H1 (cell line): ENCODE results near the gene P2RX7. TPM values are rescaled to one million over a fixed set of nuclear protein-coding genes. Genes with fewer than 3 reads are reported as not detected.

Source experiments
- CTCF ChIA-PET: fragments of 300-600 bp; sonication (Branson Sonifier 250); formaldehyde crosslinking; loops from one replicate; lab custom pipeline; 2021; ENCODE audit not compliant: partially characterized antibody; lab: Charles Lee
- POLR2A ChIA-PET: fragments of 300-600 bp; sonication (Branson Sonifier 250); formaldehyde crosslinking; loops from one replicate; lab custom pipeline; 2021; ENCODE audit warnings: inconsistent platforms; ENCODE audit not compliant: partially characterized antibody; lab: Charles Lee
- DNase-seq, 2 experiments: peaks; one replicate each; pipeline versions ENCODE4 v3.0.0 to v3.0.0-alpha.2; 2010 to 2022; ENCODE audit warnings: low spot score in 2 of 2, low read depth in 1 of 2, mixed read lengths in 1 of 2
- FAIRE-seq: peaks from 2 replicates; lab custom pipeline; 2011; peaks lifted over from hg19 to GRCh38; lab: Jason Lieb, UNC
- H2AFZ ChIP-seq: 2 replicates; pipeline ENCODE4 v1.8.1; 2012; ENCODE audit warnings: low read length, inconsistent platforms
- H2AK5ac ChIP-seq: 2 replicates; pipeline ENCODE4 v1.6.1; 2013; ENCODE audit warnings: low read depth, low read length
- H2BK120ac ChIP-seq: replicated peaks from 2 replicates; pipeline ENCODE3; 2013; ENCODE audit warnings: low read depth, low read length, inconsistent platforms
- H2BK12ac ChIP-seq: 2 replicates; pipeline ENCODE4 v1.6.1; 2013; ENCODE audit warnings: low read depth, low read length
- H2BK15ac ChIP-seq: 2 replicates; pipeline ENCODE4 v1.6.1; 2013; ENCODE audit warnings: low read length
- H2BK20ac ChIP-seq: 2 replicates; pipeline ENCODE4 v1.6.1; 2013; ENCODE audit warnings: low read length
- H2BK5ac ChIP-seq: 2 replicates; pipeline ENCODE4 v1.6.1; 2013; ENCODE audit warnings: low read depth, low read length
- H3K14ac ChIP-seq: 2 replicates; pipeline ENCODE4 v1.6.1; 2013; ENCODE audit warnings: inconsistent platforms; ENCODE audit not compliant: insufficient read length
- H3K18ac ChIP-seq: 2 replicates; pipeline ENCODE4 v1.6.1; 2013; ENCODE audit warnings: low read length; ENCODE audit errors: extremely low read depth
- H3K23ac ChIP-seq: 2 replicates; pipeline ENCODE4 v1.6.1; 2013; ENCODE audit warnings: inconsistent platforms; ENCODE audit not compliant: insufficient read length
- H3K23me2 ChIP-seq: 2 replicates; pipeline ENCODE4 v1.6.1; 2013; ENCODE audit warnings: low read depth, low read length
- H3K27ac ChIP-seq: 2 replicates; pipeline ENCODE4 v1.6.1; 2011; ENCODE audit warnings: low read depth, low read length, inconsistent platforms
- H3K27me3 ChIP-seq, 4 experiments: replicated peaks in 1 of 4; 1 replicate in 1 of 4; 2 replicates in 3 of 4; pipeline versions ENCODE4 v1.6.1 to v1.8.1; 2011 to 2013; ENCODE audit warnings: low read length in 3 of 4, mild to moderate bottlenecking in 3 of 4, inconsistent platforms in 2 of 4, mixed read lengths in 2 of 4, moderate library complexity in 1 of 4; ENCODE audit not compliant: control insufficient read depth in 3 of 4, insufficient read depth in 3 of 4; ENCODE audit errors: extremely low read depth in 1 of 4
- H3K36me3 ChIP-seq, 4 experiments: 2 replicates each; pipeline versions ENCODE4 v1.6.1 to v1.8.1; 2011 to 2013; ENCODE audit warnings: mild to moderate bottlenecking in 4 of 4, low read length in 3 of 4, moderate library complexity in 2 of 4, control low read depth in 1 of 4, inconsistent platforms in 1 of 4; ENCODE audit not compliant: insufficient read depth in 4 of 4, control insufficient read depth in 2 of 4
- H3K4ac ChIP-seq: replicated peaks from 2 replicates; pipeline ENCODE3; 2013; ENCODE audit warnings: low read length, low read depth, mixed read lengths, inconsistent platforms; ENCODE audit not compliant: insufficient read length
- H3K4me1 ChIP-seq, 4 experiments: replicated peaks in 1 of 4; 1 replicate in 1 of 4; 2 replicates in 3 of 4; pipeline versions ENCODE4 v1.6.1 to v1.8.1; 2011 to 2013; ENCODE audit warnings: low read length in 3 of 4, inconsistent platforms in 2 of 4, mixed read lengths in 1 of 4; ENCODE audit not compliant: insufficient read depth in 4 of 4, control insufficient read depth in 3 of 4
- H3K4me2 ChIP-seq, 2 experiments: 2 replicates each; pipeline versions ENCODE4 v1.6.1 to v1.8.1; 2011 to 2013; ENCODE audit warnings: low read depth in 2 of 2, low read length in 2 of 2, control low read depth in 1 of 2, inconsistent platforms in 1 of 2, mild to moderate bottlenecking in 1 of 2; ENCODE audit not compliant: insufficient read depth in 1 of 2
- H3K4me3 ChIP-seq, 4 experiments: fragments of 200-600, 300-600 bp in 1 of 4; sonication (generic), shearing (Covaris generic), sonication (Bioruptor Twin) in 1 of 4; 2 replicates each; pipeline versions ENCODE4 v1.5.1 to v1.8.1; 2011 to 2016; ENCODE audit warnings: low read length in 4 of 4, low read depth in 3 of 4, control low read depth in 2 of 4, inconsistent platforms in 2 of 4, mild to moderate bottlenecking in 2 of 4, mixed read lengths in 1 of 4, moderate library complexity in 1 of 4; ENCODE audit not compliant: insufficient read depth in 2 of 4; ENCODE audit errors: extremely low read depth in 1 of 4
- H3K56ac ChIP-seq: replicated peaks from 2 replicates; pipeline ENCODE3; 2013; ENCODE audit warnings: low read depth, mild to moderate bottlenecking, mixed read lengths, low read length, inconsistent platforms; ENCODE audit not compliant: insufficient read length
- H3K79me1 ChIP-seq: 2 replicates; pipeline ENCODE4 v1.6.1; 2013; ENCODE audit warnings: low read depth, low read length, control low read depth
- H3K79me2 ChIP-seq, 2 experiments: 2 replicates each; pipeline versions ENCODE4 v1.6.1 to v1.8.1; 2012 to 2013; ENCODE audit warnings: low read length in 2 of 2, mild to moderate bottlenecking in 2 of 2, inconsistent platforms in 1 of 2; ENCODE audit not compliant: insufficient read depth in 2 of 2, control insufficient read depth in 1 of 2
- H3K9ac ChIP-seq, 4 experiments: replicated peaks in 1 of 4; 1 replicate in 1 of 4; 2 replicates in 3 of 4; pipeline versions ENCODE4 v1.6.1 to v1.8.1; 2011 to 2013; ENCODE audit warnings: low read depth in 3 of 4, low read length in 3 of 4, control low read depth in 2 of 4, mild to moderate bottlenecking in 2 of 4, moderate library complexity in 2 of 4, inconsistent platforms in 1 of 4; ENCODE audit errors: extremely low read depth in 1 of 4
- H3K9me3 ChIP-seq, 2 experiments: 2 replicates each; pipeline versions ENCODE4 v1.6.1 to v1.8.1; 2012 to 2013; ENCODE audit warnings: mild to moderate bottlenecking in 2 of 2, moderate library complexity in 2 of 2, control low read depth in 1 of 2, inconsistent platforms in 1 of 2, low read depth in 1 of 2, low read length in 1 of 2, mixed read lengths in 1 of 2; ENCODE audit not compliant: insufficient read depth in 2 of 2
- H4K20me1 ChIP-seq, 2 experiments: replicated peaks in 1 of 2; 2 replicates each; pipeline versions ENCODE3 to v1.8.1; 2011 to 2013; ENCODE audit warnings: inconsistent platforms in 2 of 2, low read length in 2 of 2, mild to moderate bottlenecking in 1 of 2; ENCODE audit not compliant: insufficient read depth in 2 of 2, control insufficient read depth in 1 of 2
- H4K5ac ChIP-seq: 2 replicates; pipeline ENCODE4 v1.6.1; 2013; ENCODE audit warnings: low read length, low read depth, mixed read lengths, inconsistent platforms; ENCODE audit not compliant: insufficient read length
- H4K8ac ChIP-seq: 2 replicates; pipeline ENCODE4 v1.8.0; 2013; ENCODE audit warnings: mild to moderate bottlenecking, moderate library complexity, low read length, inconsistent platforms; ENCODE audit not compliant: insufficient read depth; ENCODE audit errors: extremely low read depth
- H4K91ac ChIP-seq: replicated peaks from 2 replicates; pipeline ENCODE3; 2013; ENCODE audit warnings: low read length, mixed read lengths, inconsistent platforms; ENCODE audit not compliant: insufficient read length
- ASH2L ChIP-seq: fragments of 200-600, 300-600 bp; sonication (generic); IDR thresholded peaks from one replicate; pipeline ENCODE4 v1.7.1; 2017; ENCODE audit warnings: low read length
- CTCF ChIP-seq, 3 experiments: IDR thresholded peaks; 1 replicate in 2 of 3; 2 replicates in 1 of 3; pipeline versions ENCODE4 v1.5.1 to v1.6.1; 2011; ENCODE audit warnings: low read length in 3 of 3, mild to moderate bottlenecking in 3 of 3, inconsistent platforms in 2 of 3, low read depth in 1 of 3, moderate library complexity in 1 of 3; ENCODE audit not compliant: insufficient read depth in 1 of 3; ENCODE audit errors: control extremely low read depth in 1 of 3
- HDAC6 ChIP-seq: IDR thresholded peaks from one replicate; pipeline ENCODE4 v1.7.1; 2012; ENCODE audit warnings: low read depth, mild to moderate bottlenecking, inconsistent platforms, low read length, moderate library complexity
- NANOG ChIP-seq: IDR thresholded peaks from 2 replicates; pipeline ENCODE4 v1.6.1; 2011; ENCODE audit warnings: low read length, low read depth, mild to moderate bottlenecking, inconsistent platforms; ENCODE audit not compliant: insufficient read depth, poor library complexity, severe bottlenecking
- RFX5 ChIP-seq: IDR thresholded peaks from 2 replicates; pipeline ENCODE4 v1.6.1; 2011; ENCODE audit warnings: low read depth, low read length, improper control_type of control experiment, borderline replicate concordance
- SAP30 ChIP-seq: fragments of 300-600 bp; sonication (generic); IDR thresholded peaks from 2 replicates; pipeline ENCODE4 v1.7.1; 2012; ENCODE audit warnings: low read length, moderate library complexity, mild to moderate bottlenecking, inconsistent platforms; ENCODE audit not compliant: insufficient read depth, insufficient replicate concordance
- SIN3A ChIP-seq, 2 experiments: IDR thresholded peaks in 1 of 2; conservative IDR thresholded peaks in 1 of 2; 2 replicates each; pipeline ENCODE4 v1.6.1; 2011 to 2012; ENCODE audit warnings: low read length in 2 of 2, improper control_type of control experiment in 1 of 2, low read depth in 1 of 2, mild to moderate bottlenecking in 1 of 2
- SIRT6 ChIP-seq: IDR thresholded peaks from one replicate; pipeline ENCODE4 v1.7.1; 2012; ENCODE audit warnings: low read length, inconsistent platforms
- SIX5 ChIP-seq: IDR thresholded peaks from 2 replicates; pipeline ENCODE4 v1.6.1; 2011; ENCODE audit warnings: mild to moderate bottlenecking, low read depth, low read length
- SP4 ChIP-seq: IDR thresholded peaks from 2 replicates; pipeline ENCODE4 v1.6.1; 2012; ENCODE audit warnings: low read length, inconsistent platforms
- TAF1 ChIP-seq: IDR thresholded peaks from 2 replicates; pipeline ENCODE4 v1.6.1; 2011; ENCODE audit warnings: mild to moderate bottlenecking, low read depth, low read length
- WGBS, 2 experiments: shearing (Covaris generic) in 1 of 2; methylation state at CpG; one replicate each; pipeline versions ENCODE4 v1.1.6 to v1.1.7; 2013 to 2015; ENCODE audit warnings: low lambda C conversion rate in 2 of 2, mixed read lengths in 2 of 2, inconsistent platforms in 1 of 2, low coverage in 1 of 2, missing lambda C conversion rate in 1 of 2; ENCODE audit not compliant: insufficient replicate concordance in 2 of 2, insufficient coverage in 1 of 2, insufficient read length in 1 of 2; ENCODE audit errors: extremely low coverage in 1 of 2, missing lambda C conversion rate in 1 of 2; 5-methylcytosine and 5-hydroxymethylcytosine counted together
- polyA plus RNA-seq, 7 experiments: library from polyadenylated mRNA; depleted of rRNA in 3 of 7; stranded (reverse) in 5 of 7; unstranded in 2 of 7; fragments of >200 nt in 5 of 7; fragments of 200-250 nt in 2 of 7; gene quantifications; 1 replicate in 5 of 7; 2 replicates in 1 of 7; 4 replicates in 1 of 7; pipeline versions ENCODE4 v1.2.1 to v1.2.3, GENCODE V29; 2011 to 2013; ENCODE audit warnings: missing spikeins in 2 of 7, mixed read lengths in 2 of 7
- total RNA-seq: library from RNA; stranded (reverse); fragmentation: NEBNext Ultra II Directional; extraction: Animal tissue kit (Norgen Biotek cat#: 25700); gene quantifications from 2 replicates; pipeline ENCODE4 v1.2.1, GENCODE V29; 2021

P2RX7 gene
- total and polyA plus RNA-seq, 2 of the 8 experiments (the other 6 are each of a cell fraction or from before 2014, with no cell fraction given), result 0.38 to 0.56 TPM

- no peak overlapping the region for H2BK12ac ChIP-seq
- no peak overlapping the region for H3K18ac ChIP-seq
- no peak overlapping the region for H2BK15ac ChIP-seq
- no peak overlapping the region for H3K56ac ChIP-seq
- no peaks in the 10 kb centered on the region for H3K36me3 ChIP-seq
- H3K4me2 ChIP-seq, result no peak overlapping the region
- no peaks in the 10 kb centered on the region for H3K79me1 ChIP-seq
- H2BK120ac ChIP-seq, result no peak overlapping the region
- ChIA-PET CTCF (interaction anchor here (1.0 to 2.6 kb wide), 7 partner anchors 10 to 87 kb away, joined by 3 to 23 read pairs (median 3); no protein-coding TSS in a partner anchor), POLR2A (no interaction called here)
- FAIRE-seq, result no peak
- H3K79me2 ChIP-seq, result no peaks in the 10 kb centered on the region
- no peak overlapping the region for H3K14ac ChIP-seq
- no peak overlapping the region for H3K4ac ChIP-seq
- no peak overlapping the region for H4K5ac ChIP-seq
- no peaks in the 10 kb centered on the region for H3K27me3 ChIP-seq
- 90% methylated on average over 9 of the region's 10 CpGs; no CpG with 5 or more reads in 1 of the 2 experiments for WGBS, 2 experiments
- peak in 1 of 2 experiments; percentile 2 for DNase-seq
- H2BK20ac ChIP-seq, result no peak overlapping the region
- H4K91ac ChIP-seq, result no peak overlapping the region
- H4K8ac ChIP-seq, result no peak overlapping the region
- H3K9ac ChIP-seq, result no peak overlapping the region
- no peak overlapping the region for H2AK5ac ChIP-seq
- no peaks in the 10 kb centered on the region for H4K20me1 ChIP-seq
- H3K4me3 ChIP-seq, result no peak overlapping the region
- no peak overlapping the region for H2BK5ac ChIP-seq
- H3K23me2 ChIP-seq, result no peaks in the 10 kb centered on the region
- H3K23ac ChIP-seq, result no peak overlapping the region
- H2AFZ ChIP-seq, result no peak overlapping the region
- H3K4me1 ChIP-seq, result peaks cover 0 to 4% (median 0%) of the 10 kb centered on the region in 4 experiments; a peak in 1 of 7 replicates
- no peak overlapping the region for H3K27ac ChIP-seq
- no peaks in the 10 kb centered on the region; a peak in 1 of 4 replicates for H3K9me3 ChIP-seq
- TF ChIP-seq ASH2L (no peak), SIX5 (no peak), SP4 (no peak), SIN3A (conservative IDR thresholded peaks at IDR 0.05 in 1 of 2, IDR thresholded peaks at IDR 0.05 in 1 of 2; ENCODE audit: low read depth in 1 of 2, low read length in 2 of 2) (no peak), SAP30 (no peak), HDAC6 (no peak), TAF1 (no peak), NANOG (no peak), RFX5 (no peak), CTCF (IDR thresholded peaks at IDR 0.05; ENCODE audit: control extremely low read depth in 1 of 3, insufficient read depth in 1 of 3, low read depth in 1 of 3, low read length in 3 of 3) (no peak), SIRT6 (no peak)
Measured at GRCh38 chr12:121089813-121090430, 42.8 kb upstream of the P2RX7 start.
